Tibial nerve (tissue), 4 donors: ENCODE measurements around the gene PMS1.

Source experiments
- CTCF ChIP-seq, 5 experiments: fragments of 200-600 bp in 3 of 5; fragments of 450-650 bp in 2 of 5; sonication (generic) in 3 of 5; IDR thresholded peaks; one replicate each; pipeline ENCODE4 v1.5.1; 2016 to 2019; ENCODE audit warnings: antibody characterized with exemption in 5 of 5, mild to moderate bottlenecking in 3 of 5, moderate library complexity in 2 of 5
- EP300 ChIP-seq, 2 donors: sonication (generic); formaldehyde crosslinking; IDR thresholded peaks; one replicate each; pipeline ENCODE4 v1.6.1; 2017; ENCODE audit warnings: antibody characterized with exemption in 2 of 2, mild to moderate bottlenecking in 1 of 2

GRCh38 chr2:189848276-189848675, 64.0 kb downstream of the PMS1 start:
- no peak for TF ChIP-seq CTCF (IDR thresholded peaks at IDR 0.05)
- no peak for TF ChIP-seq EP300 (IDR thresholded peaks at IDR 0.05)
